Fibroblast of pulmonary artery (primary cell): Measurements from ENCODE around the gene CBX4.
A peak's percentile ranks its signal among the peaks of the same experiment; 100 is the strongest.

Experiments
- DNase-seq: peaks from one replicate; pipeline ENCODE4 v3.0.0-alpha.2; 2010; ENCODE audit warnings: low read depth
- H3K4me3 ChIP-seq: replicated peaks from 2 replicates; pipeline ENCODE4 v1.5.1; 2011; ENCODE audit warnings: low read depth, mild to moderate bottlenecking, control low read depth, low read length, moderate library complexity
- TF ChIP-seq, protein P1 (sequence below): IDR thresholded peaks from 2 replicates; pipeline ENCODE4 v1.5.1; 2011; ENCODE audit warnings: mild to moderate bottlenecking, control low read depth, low read length, inconsistent platforms; ENCODE audit errors: missing control alignments

The CBX4 gene

DNA sequence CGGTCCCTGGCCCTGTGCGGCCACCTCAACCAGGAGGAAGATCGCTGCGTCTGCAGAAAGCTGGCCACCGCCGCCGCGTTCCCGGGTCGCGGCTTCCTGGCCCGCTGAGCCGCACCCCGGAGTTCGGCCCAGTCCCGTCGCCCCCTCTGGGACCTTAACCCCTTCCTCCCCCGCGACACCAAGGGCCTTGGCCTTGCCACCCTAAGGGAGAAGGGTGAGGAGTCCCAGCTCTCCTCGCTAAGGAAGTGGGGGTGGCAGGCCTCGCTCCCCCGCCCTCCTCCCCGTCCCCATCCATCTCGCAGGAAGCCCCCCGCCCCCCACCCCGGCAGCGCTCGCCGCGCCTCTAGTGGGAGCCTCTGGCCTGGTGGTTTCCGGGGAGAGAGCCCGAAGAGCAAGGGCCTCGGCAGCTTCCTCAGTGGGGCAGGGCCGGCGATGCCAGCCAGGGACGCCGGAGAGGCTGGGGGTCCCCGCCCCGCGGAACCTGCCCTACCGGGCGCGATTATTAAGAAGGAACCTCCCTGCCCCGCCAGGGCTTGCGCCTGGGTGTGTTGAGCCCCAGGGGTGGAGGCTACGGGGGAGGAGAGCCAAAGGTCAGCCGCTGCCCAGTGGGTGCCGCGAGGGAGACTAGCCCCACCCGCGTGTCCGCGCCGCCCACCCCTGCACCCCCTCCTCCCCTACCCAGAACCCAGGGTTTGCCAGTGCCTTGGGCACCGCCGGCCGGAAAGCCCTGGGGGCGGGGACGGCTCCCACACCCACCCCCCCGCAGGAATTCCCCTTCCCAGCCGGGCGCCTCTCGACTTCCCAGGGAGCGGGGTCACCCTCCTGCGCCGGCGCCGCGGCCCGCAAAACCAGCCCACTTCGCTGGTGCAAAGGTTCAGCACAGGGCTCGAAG lies 6.8 kb downstream of the CBX4 start:
- H3K4me3 ChIP-seq: no peak overlapping the region
- TF ChIP-seq, protein P1, sequence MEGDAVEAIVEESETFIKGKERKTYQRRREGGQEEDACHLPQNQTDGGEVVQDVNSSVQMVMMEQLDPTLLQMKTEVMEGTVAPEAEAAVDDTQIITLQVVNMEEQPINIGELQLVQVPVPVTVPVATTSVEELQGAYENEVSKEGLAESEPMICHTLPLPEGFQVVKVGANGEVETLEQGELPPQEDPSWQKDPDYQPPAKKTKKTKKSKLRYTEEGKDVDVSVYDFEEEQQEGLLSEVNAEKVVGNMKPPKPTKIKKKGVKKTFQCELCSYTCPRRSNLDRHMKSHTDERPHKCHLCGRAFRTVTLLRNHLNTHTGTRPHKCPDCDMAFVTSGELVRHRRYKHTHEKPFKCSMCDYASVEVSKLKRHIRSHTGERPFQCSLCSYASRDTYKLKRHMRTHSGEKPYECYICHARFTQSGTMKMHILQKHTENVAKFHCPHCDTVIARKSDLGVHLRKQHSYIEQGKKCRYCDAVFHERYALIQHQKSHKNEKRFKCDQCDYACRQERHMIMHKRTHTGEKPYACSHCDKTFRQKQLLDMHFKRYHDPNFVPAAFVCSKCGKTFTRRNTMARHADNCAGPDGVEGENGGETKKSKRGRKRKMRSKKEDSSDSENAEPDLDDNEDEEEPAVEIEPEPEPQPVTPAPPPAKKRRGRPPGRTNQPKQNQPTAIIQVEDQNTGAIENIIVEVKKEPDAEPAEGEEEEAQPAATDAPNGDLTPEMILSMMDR: no peak
- DNase-seq: no peak

DNA sequence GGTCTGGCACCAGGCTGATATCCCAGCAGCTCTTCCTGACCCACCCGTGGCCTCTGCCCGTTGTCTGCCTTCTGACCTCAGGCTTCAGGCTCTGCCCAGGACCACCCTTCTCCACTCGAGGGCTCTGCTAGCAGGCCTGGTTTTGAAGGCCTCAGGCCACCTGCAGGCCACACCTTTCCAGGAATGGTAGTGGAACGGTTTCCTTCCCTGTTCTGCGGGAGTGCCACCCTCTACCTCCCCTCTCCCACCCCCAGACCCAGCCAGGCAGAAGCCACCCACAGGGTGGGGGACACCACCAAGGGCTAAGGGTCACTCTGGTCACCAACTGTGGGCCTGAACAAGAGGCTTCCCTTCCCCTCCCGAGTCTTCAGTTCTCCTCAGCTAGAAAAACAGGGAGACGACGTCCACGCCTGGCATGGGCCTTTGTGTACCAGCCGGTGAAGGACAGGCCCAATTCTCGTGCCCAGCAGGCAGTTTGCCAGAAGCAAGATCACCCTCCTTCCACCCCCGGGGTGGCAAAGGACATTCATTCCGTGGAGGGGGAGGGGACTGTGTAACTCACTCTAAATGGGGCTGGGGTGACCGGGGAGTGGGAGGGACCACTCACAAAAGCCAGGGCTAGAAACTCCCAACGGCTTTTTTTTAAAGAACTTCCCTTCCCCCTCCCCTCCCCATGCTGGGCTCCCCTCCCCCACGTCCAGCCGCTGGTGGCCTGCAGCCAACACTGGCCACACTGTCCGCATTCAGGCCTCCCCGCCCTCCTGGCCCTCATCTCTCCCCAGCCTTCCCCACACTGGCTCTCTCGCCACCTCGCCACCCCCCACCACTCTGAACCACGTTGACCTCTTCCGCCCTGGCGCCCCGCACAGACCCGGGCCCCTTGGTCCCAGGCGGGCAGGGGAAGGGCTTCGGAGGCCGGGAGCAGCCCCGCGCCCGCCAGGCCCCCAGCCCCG lies 7.7 kb downstream of the CBX4 start:
- TF ChIP-seq, protein P1: no peak
- peak; percentile 38 for DNase-seq
- no peak overlapping the region for H3K4me3 ChIP-seq

DNA sequence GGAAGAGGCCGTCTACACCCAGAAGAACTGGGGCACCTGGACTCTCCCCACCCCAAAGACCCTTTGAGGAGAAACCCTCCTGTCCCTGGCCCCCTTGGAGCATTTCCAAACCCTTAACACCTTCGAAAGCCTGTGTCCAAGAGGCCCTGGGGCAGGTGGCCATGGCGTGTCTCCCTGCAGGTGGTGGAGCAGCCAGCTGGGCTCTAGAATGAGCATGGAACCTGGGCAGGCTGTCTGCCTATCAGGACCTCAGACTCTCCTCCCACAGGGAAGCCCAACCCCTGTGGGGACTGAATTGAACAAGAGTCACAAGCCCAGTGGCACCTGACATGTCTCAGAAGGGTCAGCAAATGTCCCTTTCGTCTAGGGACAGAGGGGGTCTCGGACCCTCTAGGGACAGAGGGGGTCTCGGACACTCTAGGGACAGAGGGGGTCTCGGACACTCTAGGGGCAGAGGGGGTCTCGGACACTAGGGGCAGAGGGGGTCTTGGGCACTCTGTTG lies 8.4 kb downstream of the CBX4 start:
- TF ChIP-seq, protein P1: no peak
- H3K4me3 ChIP-seq: no peak overlapping the region
- no peak for DNase-seq

DNA sequence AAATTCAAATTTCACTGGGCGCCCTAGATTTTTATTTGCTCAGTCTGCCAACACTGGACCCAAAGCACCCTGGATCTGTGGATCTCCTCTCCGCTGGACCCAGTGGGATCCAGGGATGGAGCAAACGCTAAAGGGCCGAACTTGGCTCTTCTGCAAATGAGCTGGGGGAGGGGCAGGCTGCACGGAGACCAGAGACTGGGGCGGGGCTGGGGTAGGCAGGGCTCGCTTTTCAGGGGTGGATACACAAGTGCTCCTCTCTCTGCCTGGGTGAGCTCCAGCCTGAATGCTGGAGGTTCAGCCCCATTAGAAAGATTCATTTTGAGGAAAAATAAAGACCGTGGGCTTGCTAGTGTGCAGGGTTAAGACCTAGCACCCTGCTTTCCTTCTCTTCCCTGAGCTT lies 8.9 kb downstream of the CBX4 start:
- TF ChIP-seq, protein P1: no peak
- no peak overlapping the region for H3K4me3 ChIP-seq
- DNase-seq: no peak

DNA sequence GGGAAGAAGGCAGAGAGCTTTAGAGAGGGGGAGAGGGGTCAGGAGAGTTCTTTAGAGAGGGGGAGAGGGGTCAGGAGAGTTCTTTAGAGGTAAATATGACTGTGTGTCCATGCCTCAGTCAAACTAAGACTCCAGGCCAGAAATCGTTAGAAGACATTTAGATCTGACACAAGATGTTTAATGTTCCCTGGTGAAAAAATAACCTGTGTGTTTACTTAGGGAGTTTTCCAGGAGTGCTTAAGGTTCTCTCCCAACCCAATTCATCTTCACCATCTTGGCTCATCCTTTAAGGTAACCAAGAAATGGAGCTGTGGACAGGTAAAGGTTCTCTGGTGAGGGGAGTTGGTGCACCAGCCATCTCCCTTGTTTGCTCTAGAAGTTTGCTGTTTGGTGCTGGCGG lies 9.8 kb downstream of the CBX4 start:
- DNase-seq: no peak
- H3K4me3 ChIP-seq: no peak overlapping the region
- TF ChIP-seq, protein P1: no peak

DNA sequence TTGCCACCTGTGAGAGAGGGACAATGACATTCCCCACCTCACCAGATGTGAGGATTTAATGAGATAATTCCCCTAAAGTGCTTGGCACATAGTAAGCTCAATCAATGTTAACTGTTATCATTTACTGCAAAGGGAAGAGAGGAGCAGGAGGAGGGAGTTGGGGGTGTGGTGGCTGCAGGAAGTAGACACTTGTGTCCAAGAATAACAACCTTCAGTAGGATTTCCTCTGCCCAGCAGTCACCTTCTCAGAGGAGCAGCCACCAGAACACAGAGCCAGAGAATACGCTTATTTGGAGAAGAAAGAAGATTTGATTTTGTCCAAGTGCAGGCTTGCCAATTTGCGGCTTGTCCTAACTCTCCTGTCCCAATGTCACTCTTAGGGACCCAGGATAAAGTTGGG lies 10.2 kb downstream of the CBX4 start:
- H3K4me3 ChIP-seq: no peak overlapping the region

More for the DNA sequence above, 10.2 kb downstream of the CBX4 start:
- DNase-seq: no peak
- TF ChIP-seq, protein P1: no peak
